Colonic mucosa (tissue), 4 donors: ENCODE data around the gene PECR. TPM values are rescaled to one million over a fixed set of nuclear protein-coding genes. Genes with fewer than 3 reads are reported as not detected.

Source experiments
- DNase-seq: peaks from one replicate; pipeline ENCODE4 v3.0.0-alpha.2; 2020
- H3K27ac ChIP-seq: fragments of 200-600 bp; one replicate; pipeline ENCODE4 v1.8.0; 2021
- H3K27me3 ChIP-seq: fragments of 200-600 bp; one replicate; pipeline ENCODE4 v1.8.0; 2021
- H3K36me3 ChIP-seq: fragments of 200-600 bp; one replicate; pipeline ENCODE4 v1.8.0; 2021
- H3K4me1 ChIP-seq: fragments of 200-600 bp; one replicate; pipeline ENCODE4 v1.8.0; 2021; ENCODE audit warnings: mild to moderate bottlenecking
- H3K4me3 ChIP-seq: fragments of 200-600 bp; one replicate; pipeline ENCODE4 v1.8.0; 2021
- H3K9ac ChIP-seq, 2 donors: one replicate each; pipeline ENCODE4 v1.7.0; 2013; ENCODE audit warnings: control low read depth in 2 of 2, low read depth in 2 of 2, low read length in 2 of 2
- H3K9me3 ChIP-seq: fragments of 200-600 bp; one replicate; pipeline ENCODE4 v1.8.0; 2021
- CTCF ChIP-seq: fragments of 200-600 bp; IDR thresholded peaks from one replicate; pipeline ENCODE4 v1.8.0; 2022; ENCODE audit warnings: antibody characterized with exemption, mild to moderate bottlenecking
- intact Hi-C: fragments of 100-400 bp; cut with DNase I; formaldehyde crosslinking; loops from one replicate; pipeline ENCODE4 v1.14.1; 2022
- total RNA-seq, 2 donors: library from RNA; stranded (reverse); fragmentation: NEBNext Ultra II Directional in 1 of 2; extraction: Animal tissue kit (Norgen Biotek cat#: 25700) in 1 of 2; gene quantifications; one replicate each; pipeline ENCODE4 v1.2.1, GENCODE V29; 2021
- donor health status: healthy.
- donor health status: DM: no; HTN: no; CAD: no.
- donor health status: DM: no; HTN: no; CAD: no.

Gene PECR
- total RNA-seq, 2 donors from 2014 or later = 15.9 to 22.5 TPM

- H3K9ac ChIP-seq = no peak overlapping the region
- no peaks in the 10 kb centered on the region for H3K36me3 ChIP-seq
- TF ChIP-seq CTCF = no peak
- H3K4me1 ChIP-seq = no peaks in the 10 kb centered on the region
- no peak for DNase-seq
- no peak overlapping the region for H3K4me3 ChIP-seq
- H3K9me3 ChIP-seq = no peaks in the 10 kb centered on the region
- no peaks in the 10 kb centered on the region for H3K27me3 ChIP-seq
- intact Hi-C loops = no loop called here
- H3K27ac ChIP-seq = no peak overlapping the region
Observed at GRCh38 chr2:216043949-216044348, 37.7 kb downstream of the PECR start.

DNA sequence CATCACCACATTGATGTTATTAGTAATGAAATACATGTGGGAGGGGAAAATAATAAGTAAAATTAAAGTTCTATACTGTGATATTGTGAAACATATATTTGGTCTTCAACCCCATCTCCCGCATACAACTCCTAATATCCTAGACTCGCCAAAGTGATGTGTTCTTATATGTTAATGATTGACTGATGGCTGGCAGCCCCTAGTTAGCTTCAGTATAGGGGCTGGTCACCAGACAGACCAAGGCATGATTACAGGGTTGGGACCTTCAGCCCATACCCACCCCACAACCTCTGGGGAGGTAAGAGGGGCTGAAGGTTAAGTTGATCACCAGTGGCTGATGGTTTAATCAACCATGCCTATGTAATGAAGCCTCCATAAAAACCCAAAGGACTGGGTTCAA, 40.2 kb downstream of the PECR start:
- Histone ChIP-seq H3K36me3 (no peaks in the 10 kb centered on the region), H3K27ac (no peak overlapping the region), H3K27me3 (no peaks in the 10 kb centered on the region), H3K4me3 (no peak overlapping the region), H3K9me3 (no peaks in the 10 kb centered on the region), H3K9ac (no peak overlapping the region), H3K4me1 (no peaks in the 10 kb centered on the region)
- intact Hi-C loops = no loop called here
- no peak for TF ChIP-seq CTCF
- DNase-seq = no peak

- Histone ChIP-seq H3K9ac (no peak overlapping the region), H3K27me3 (no peaks in the 10 kb centered on the region), H3K27ac (no peak overlapping the region), H3K4me1 (no peaks in the 10 kb centered on the region), H3K36me3 (no peaks in the 10 kb centered on the region), H3K9me3 (no peaks in the 10 kb centered on the region), H3K4me3 (no peak overlapping the region)
- TF ChIP-seq CTCF = no peak
- DNase-seq = no peak
- intact Hi-C loops = no loop called here
Observed at GRCh38 chr2:216039918-216040317, 41.7 kb downstream of the PECR start.

DNA sequence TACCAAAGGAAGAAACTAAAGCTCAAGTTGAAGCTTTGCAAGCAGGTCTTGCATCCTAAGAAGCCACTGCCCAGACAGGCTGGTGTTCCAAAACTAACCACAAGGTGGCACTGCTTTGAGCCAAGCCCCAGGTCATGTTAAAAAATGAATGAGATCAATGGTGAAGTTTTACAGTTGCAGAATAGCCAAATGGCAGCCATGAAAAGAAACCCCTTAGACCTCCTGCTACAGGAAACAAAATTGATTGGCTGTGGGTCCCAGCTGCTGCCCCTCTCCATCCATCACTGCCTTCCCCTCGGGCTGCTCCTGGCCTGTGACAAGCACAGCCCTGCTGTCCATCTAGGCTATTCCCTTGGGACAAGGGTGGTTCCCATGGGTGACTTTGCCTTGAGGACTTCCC, 47.5 kb downstream of the PECR start:
- peak; percentile 81 for TF ChIP-seq CTCF
- intact Hi-C loops = loop anchor here (5.0 kb wide), 1 partner anchor 78 kb away; no protein-coding TSS in a partner anchor
- H3K4me1 ChIP-seq = no peaks in the 10 kb centered on the region
- no peak overlapping the region for H3K9ac ChIP-seq
- peak; percentile 77 for DNase-seq
- no peaks in the 10 kb centered on the region for H3K27me3 ChIP-seq
- H3K36me3 ChIP-seq = no peaks in the 10 kb centered on the region
- H3K27ac ChIP-seq = no peak overlapping the region
- no peaks in the 10 kb centered on the region for H3K9me3 ChIP-seq
- no peak overlapping the region for H3K4me3 ChIP-seq

DNA sequence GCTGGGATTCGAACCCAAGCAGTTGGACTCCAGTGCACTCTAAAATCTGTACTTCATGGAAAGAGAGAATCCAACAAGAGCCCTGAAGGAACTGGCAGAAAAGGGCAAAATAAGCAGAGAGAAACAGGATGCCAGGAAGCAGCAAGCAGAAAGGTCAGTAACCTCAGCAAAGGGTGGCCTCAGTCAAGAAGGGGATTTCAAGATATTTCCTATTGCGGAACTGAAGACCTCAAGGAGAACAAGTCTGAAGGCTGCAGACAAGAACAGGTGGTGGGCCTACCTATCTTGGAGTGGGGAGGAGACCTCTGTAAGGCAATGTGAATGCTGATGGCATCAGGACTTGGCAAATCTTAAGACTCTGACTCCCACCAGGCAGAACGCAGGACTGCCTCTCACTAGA, 48.2 kb downstream of the PECR start:
- Histone ChIP-seq H3K4me3 (no peak overlapping the region), H3K9ac (no peak overlapping the region), H3K27me3 (no peaks in the 10 kb centered on the region), H3K36me3 (no peaks in the 10 kb centered on the region), H3K27ac (no peak overlapping the region), H3K9me3 (no peaks in the 10 kb centered on the region), H3K4me1 (no peaks in the 10 kb centered on the region)
- intact Hi-C loops = loop anchor here (5.0 kb wide), 1 partner anchor 79 kb away; no protein-coding TSS in a partner anchor
- no peak for TF ChIP-seq CTCF
- no peak for DNase-seq
